HEK293 (cell line): ENCODE data around the gene UACA.

ENCODE experiments used
- CTCF ChIA-PET: fragments of 350-600 bp; formaldehyde crosslinking; extraction: SDS; loops from one replicate; lab custom pipeline; 2021; ENCODE audit warnings: antibody characterized with exemption; lab: Yijun Ruan, JAX
- POLR2A ChIA-PET: fragments of 300-600 bp; formaldehyde crosslinking; extraction: SDS; loops from one replicate; lab custom pipeline; 2020; ENCODE audit warnings: antibody characterized with exemption, inconsistent platforms; lab: Yijun Ruan, JAX
- H3K27ac ChIP-seq: fragments of 200-500 bp; sonication (Bioruptor generic); 2 replicates; pipeline ENCODE4 v1.5.1; 2014; ENCODE audit warnings: low read depth, low read length, control low read depth, inconsistent platforms; ENCODE audit errors: extremely low read depth
- H3K36me3 ChIP-seq, 2 experiments: fragments of 200-500 bp in 1 of 2; sonication (Bioruptor generic) in 1 of 2; 1 replicate in 1 of 2; 2 replicates in 1 of 2; pipeline ENCODE4 v1.5.1; 2014 to 2017; ENCODE audit warnings: inconsistent platforms in 2 of 2, low read length in 2 of 2; ENCODE audit not compliant: control insufficient read depth in 2 of 2, insufficient read depth in 1 of 2
- H3K4me1 ChIP-seq: fragments of 200-500 bp; sonication (Bioruptor generic); 2 replicates; pipeline ENCODE4 v1.5.1; 2014; ENCODE audit warnings: mild to moderate bottlenecking, low read length, inconsistent platforms; ENCODE audit not compliant: control insufficient read depth, insufficient read depth
- H3K4me3 ChIP-seq: 2 replicates; pipeline ENCODE4 v1.5.1; 2011; ENCODE audit warnings: low read depth, mild to moderate bottlenecking, control low read depth, low read length, moderate library complexity
- H3K9me3 ChIP-seq: fragments of 200-500 bp; sonication (Bioruptor generic); 2 replicates; pipeline ENCODE4 v1.5.1; 2014; ENCODE audit warnings: low read depth, low read length, inconsistent platforms; ENCODE audit not compliant: control insufficient read depth, insufficient read depth
- BCL11A ChIP-seq: fragments of 450-650 bp; formaldehyde crosslinking; IDR thresholded peaks from 2 replicates; pipeline ENCODE4 v1.5.1; 2016; ENCODE audit warnings: low read depth, missing biosample characterization, missing genetic modification characterization
- CTCF ChIP-seq: fragments of 450-650 bp; formaldehyde crosslinking; IDR thresholded peaks from 2 replicates; pipeline ENCODE4 v1.5.1; 2016; ENCODE audit warnings: missing biosample characterization, missing genetic modification characterization
- INSM2 ChIP-seq: fragments of 450-650 bp; formaldehyde crosslinking; IDR thresholded peaks from 2 replicates; pipeline ENCODE4 v1.5.1; 2016; ENCODE audit warnings: missing biosample characterization, missing genetic modification characterization
- PRDM10 ChIP-seq: fragments of 450-650 bp; formaldehyde crosslinking; IDR thresholded peaks from 2 replicates; pipeline ENCODE4 v1.5.1; 2016; ENCODE audit warnings: missing biosample characterization, missing genetic modification characterization
- SCRT1 ChIP-seq: fragments of 450-650 bp; formaldehyde crosslinking; IDR thresholded peaks from 2 replicates; pipeline ENCODE4 v1.5.1; 2016; ENCODE audit warnings: missing biosample characterization, missing genetic modification characterization, borderline replicate concordance
- SCRT2 ChIP-seq: fragments of 450-650 bp; formaldehyde crosslinking; IDR thresholded peaks from 2 replicates; pipeline ENCODE4 v1.5.1; 2016; ENCODE audit warnings: missing biosample characterization, missing genetic modification characterization
- SP2 ChIP-seq: fragments of 450-650 bp; formaldehyde crosslinking; IDR thresholded peaks from 2 replicates; pipeline ENCODE4 v1.5.1; 2016; ENCODE audit warnings: missing biosample characterization, missing genetic modification characterization
- ZIC2 ChIP-seq: fragments of 450-650 bp; formaldehyde crosslinking; IDR thresholded peaks from 2 replicates; pipeline ENCODE4 v1.5.1; 2016; ENCODE audit warnings: missing biosample characterization, missing genetic modification characterization
- ZNF140 ChIP-seq: fragments of 450-650 bp; formaldehyde crosslinking; IDR thresholded peaks from 2 replicates; pipeline ENCODE4 v1.5.1; 2016; ENCODE audit warnings: missing biosample characterization, missing genetic modification characterization
- ZNF16 ChIP-seq: fragments of 450-650 bp; formaldehyde crosslinking; IDR thresholded peaks from 2 replicates; pipeline ENCODE4 v1.5.1; 2016; ENCODE audit warnings: low read depth, missing biosample characterization, missing genetic modification characterization
- ZNF391 ChIP-seq: fragments of 450-650 bp; formaldehyde crosslinking; IDR thresholded peaks from 2 replicates; pipeline ENCODE4 v1.5.1; 2016; ENCODE audit warnings: low read depth, missing biosample characterization, missing genetic modification characterization, borderline replicate concordance
- ZNF398 ChIP-seq: fragments of 450-650 bp; formaldehyde crosslinking; IDR thresholded peaks from 2 replicates; pipeline ENCODE4 v1.5.1; 2017; ENCODE audit warnings: missing biosample characterization, missing genetic modification characterization
- ZNF521 ChIP-seq: fragments of 450-650 bp; formaldehyde crosslinking; IDR thresholded peaks from 2 replicates; pipeline ENCODE4 v1.5.1; 2017; ENCODE audit warnings: missing biosample characterization, mild to moderate bottlenecking, missing genetic modification characterization
- ZNF560 ChIP-seq: fragments of 450-650 bp; formaldehyde crosslinking; IDR thresholded peaks from 2 replicates; pipeline ENCODE4 v1.5.1; 2017; ENCODE audit warnings: missing biosample characterization, missing genetic modification characterization, borderline replicate concordance
- ZNF571 ChIP-seq: fragments of 450-650 bp; formaldehyde crosslinking; IDR thresholded peaks from 2 replicates; pipeline ENCODE4 v1.5.0; 2017; ENCODE audit warnings: missing biosample characterization, missing genetic modification characterization
- ZNF747 ChIP-seq: fragments of 450-650 bp; formaldehyde crosslinking; IDR thresholded peaks from 2 replicates; pipeline ENCODE4 v1.5.1; 2016; ENCODE audit warnings: missing biosample characterization, missing genetic modification characterization
- ZNF777 ChIP-seq: fragments of 450-650 bp; formaldehyde crosslinking; IDR thresholded peaks from 2 replicates; pipeline ENCODE4 v1.5.1; 2017; ENCODE audit warnings: missing biosample characterization, missing genetic modification characterization, borderline replicate concordance
- ZNF791 ChIP-seq: fragments of 450-650 bp; formaldehyde crosslinking; IDR thresholded peaks from 2 replicates; pipeline ENCODE4 v1.5.1; 2016; ENCODE audit warnings: missing biosample characterization, missing genetic modification characterization
- ZNF792 ChIP-seq: fragments of 450-650 bp; formaldehyde crosslinking; IDR thresholded peaks from 2 replicates; pipeline ENCODE4 v1.5.1; 2016; ENCODE audit warnings: missing biosample characterization, missing genetic modification characterization

UACA gene

GRCh38 chr15:70643106-70643782 is 120.1 kb downstream of the UACA start (continued):
- TF ChIP-seq PRDM10 (tag by site-specific recombination) (no peak), ZNF391 (tag by site-specific recombination) (no peak), ZNF560 (no peak), ZNF777 (no peak), ZNF140 (no peak)

- H3K4me1 ChIP-seq, result no peaks in the 10 kb centered on the region
- H3K36me3 ChIP-seq, result no peaks in the 10 kb centered on the region
- ChIA-PET POLR2A (interaction anchor here (0.6 kb wide), 1 partner anchor 16 kb away, joined by 3 read pairs; no protein-coding TSS in a partner anchor), CTCF (interaction anchor here (0.7 to 1.9 kb wide), 14 partner anchors 13 to 1162 kb away, joined by 3 to 13 read pairs (median 4); no protein-coding TSS in a partner anchor)
- H3K4me3 ChIP-seq, result no peak overlapping the region
- TF ChIP-seq CTCF (peak; percentile 78), ZNF571 (tag by site-specific recombination) (no peak)
- no peak overlapping the region for H3K27ac ChIP-seq
- H3K9me3 ChIP-seq, result no peaks in the 10 kb centered on the region
Observed at GRCh38 chr15:70636540-70637165, 126.7 kb downstream of the UACA start.

GRCh38 chr15:70635895-70636294 is 127.5 kb downstream of the UACA start:
- CTCF ChIA-PET, result interaction anchor here (0.7 to 1.9 kb wide), 5 partner anchors 50 to 703 kb away, joined by 3 to 13 read pairs (median 4); no protein-coding TSS in a partner anchor
- Histone ChIP-seq H3K27ac (no peak overlapping the region), H3K4me1 (no peaks in the 10 kb centered on the region), H3K36me3 (no peaks in the 10 kb centered on the region)
- POLR2A ChIA-PET, result interaction anchor here (1.3 kb wide), 1 partner anchor 109 kb away, joined by 3 read pairs; no protein-coding TSS in a partner anchor
- TF ChIP-seq ZNF16 (tag by site-specific recombination) (no peak), SCRT2 (peak; percentile 78), SCRT1 (tag by site-specific recombination) (peak; percentile 64; the same call in 1 of the 2 replicates)
- TF ChIP-seq, all 188 proteins: peak for 2
- H3K9me3 ChIP-seq, result no peaks in the 10 kb centered on the region
- H3K4me3 ChIP-seq, result no peak overlapping the region

- Histone ChIP-seq H3K36me3 (no peaks in the 10 kb centered on the region), H3K4me1 (no peaks in the 10 kb centered on the region), H3K9me3 (no peaks in the 10 kb centered on the region), H3K4me3 (no peak overlapping the region), H3K27ac (no peak overlapping the region)
- ChIA-PET POLR2A (no interaction called here), CTCF (interaction anchor here (0.7 to 1.3 kb wide), 3 partner anchors 38 to 65 kb away, joined by 3 to 6 read pairs (median 4); no protein-coding TSS in a partner anchor)
- TF ChIP-seq SP2 (tag by site-specific recombination) (no peak), BCL11A (tag by site-specific recombination) (no peak), ZNF521 (tag by site-specific recombination) (no peak), ZNF560 (no peak), ZNF792 (tag by site-specific recombination) (no peak), INSM2 (tag by site-specific recombination) (no peak), ZNF747 (tag by site-specific recombination) (no peak), ZNF791 (tag by site-specific recombination) (no peak), ZIC2 (tag by site-specific recombination) (no peak), ZNF398 (tag by site-specific recombination) (no peak)
Observed at GRCh38 chr15:70633991-70634390, 129.4 kb downstream of the UACA start.
